GM20000 (cell line): ENCODE data around the gene ESR1.

ENCODE experiments used
- DNase-seq: peaks from one replicate; pipeline ENCODE4 v3.0.0; 2012; ENCODE audit warnings: low spot score
- TF ChIP-seq, protein P1 (sequence below): IDR thresholded peaks from 2 replicates; pipeline ENCODE4 v1.5.1; 2012; ENCODE audit warnings: mild to moderate bottlenecking, control low read depth; ENCODE audit errors: extremely low read depth, missing control alignments

Gene ESR1

DNA sequence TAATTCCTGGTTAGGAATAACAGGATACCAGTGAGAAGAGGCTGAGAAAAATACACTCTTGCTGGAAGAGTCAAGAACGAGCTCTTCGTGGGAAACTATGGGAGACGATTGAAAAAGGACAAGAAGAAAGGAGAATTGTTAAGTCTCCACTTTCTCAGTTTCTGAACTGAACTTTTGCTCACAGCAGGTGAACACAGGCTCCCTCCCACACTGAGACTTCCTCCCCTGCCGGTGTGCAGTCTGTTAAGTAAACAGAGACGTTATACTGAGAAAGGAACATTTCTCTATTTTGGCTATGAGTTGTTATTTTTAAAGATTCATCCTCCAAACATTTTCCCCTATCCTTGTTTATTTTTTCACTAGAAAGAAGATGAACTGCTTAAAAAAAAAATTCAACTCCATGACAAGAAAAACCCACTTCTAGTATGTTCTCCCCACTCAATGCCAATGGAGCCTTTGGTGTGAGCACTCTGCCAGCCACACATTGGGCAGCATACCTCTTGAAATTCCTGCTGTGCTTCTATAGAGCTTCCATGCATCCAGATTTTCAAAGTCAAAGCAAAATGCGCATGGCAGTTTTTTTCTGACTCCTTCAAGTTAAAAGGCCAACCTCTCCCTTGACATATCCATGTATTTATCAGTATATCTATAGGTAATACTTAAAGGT is 250.5 kb downstream of the ESR1 start:
- DNase-seq = peak; percentile 12
- TF ChIP-seq, protein P1, sequence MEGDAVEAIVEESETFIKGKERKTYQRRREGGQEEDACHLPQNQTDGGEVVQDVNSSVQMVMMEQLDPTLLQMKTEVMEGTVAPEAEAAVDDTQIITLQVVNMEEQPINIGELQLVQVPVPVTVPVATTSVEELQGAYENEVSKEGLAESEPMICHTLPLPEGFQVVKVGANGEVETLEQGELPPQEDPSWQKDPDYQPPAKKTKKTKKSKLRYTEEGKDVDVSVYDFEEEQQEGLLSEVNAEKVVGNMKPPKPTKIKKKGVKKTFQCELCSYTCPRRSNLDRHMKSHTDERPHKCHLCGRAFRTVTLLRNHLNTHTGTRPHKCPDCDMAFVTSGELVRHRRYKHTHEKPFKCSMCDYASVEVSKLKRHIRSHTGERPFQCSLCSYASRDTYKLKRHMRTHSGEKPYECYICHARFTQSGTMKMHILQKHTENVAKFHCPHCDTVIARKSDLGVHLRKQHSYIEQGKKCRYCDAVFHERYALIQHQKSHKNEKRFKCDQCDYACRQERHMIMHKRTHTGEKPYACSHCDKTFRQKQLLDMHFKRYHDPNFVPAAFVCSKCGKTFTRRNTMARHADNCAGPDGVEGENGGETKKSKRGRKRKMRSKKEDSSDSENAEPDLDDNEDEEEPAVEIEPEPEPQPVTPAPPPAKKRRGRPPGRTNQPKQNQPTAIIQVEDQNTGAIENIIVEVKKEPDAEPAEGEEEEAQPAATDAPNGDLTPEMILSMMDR = no peak

DNA sequence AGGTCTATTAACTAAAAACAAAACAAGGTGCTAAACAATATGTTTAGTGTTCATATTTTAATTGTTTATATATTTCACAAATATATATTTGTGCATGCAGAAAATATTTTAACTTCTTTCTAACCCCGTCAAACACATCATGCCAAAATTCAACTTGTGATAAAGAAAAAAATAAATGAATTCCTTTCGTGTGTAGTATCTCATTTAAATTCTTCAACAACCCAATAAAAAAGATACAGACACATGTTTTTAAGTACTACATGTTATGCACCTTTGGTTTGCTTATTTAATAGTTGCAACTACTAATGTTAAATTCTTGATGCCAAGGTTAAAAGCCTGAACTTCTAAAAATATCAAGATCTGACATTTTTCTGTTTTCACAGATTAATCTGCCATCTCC is 252.4 kb downstream of the ESR1 start:
- no peak for DNase-seq

GRCh38 chr6:152062476-152062875 is 255.0 kb downstream of the ESR1 start:
- DNase-seq = no peak
- TF ChIP-seq, protein P1 = no peak

More for the DNA sequence above, 252.4 kb downstream of the ESR1 start:
- TF ChIP-seq, protein P1 = no peak

DNA sequence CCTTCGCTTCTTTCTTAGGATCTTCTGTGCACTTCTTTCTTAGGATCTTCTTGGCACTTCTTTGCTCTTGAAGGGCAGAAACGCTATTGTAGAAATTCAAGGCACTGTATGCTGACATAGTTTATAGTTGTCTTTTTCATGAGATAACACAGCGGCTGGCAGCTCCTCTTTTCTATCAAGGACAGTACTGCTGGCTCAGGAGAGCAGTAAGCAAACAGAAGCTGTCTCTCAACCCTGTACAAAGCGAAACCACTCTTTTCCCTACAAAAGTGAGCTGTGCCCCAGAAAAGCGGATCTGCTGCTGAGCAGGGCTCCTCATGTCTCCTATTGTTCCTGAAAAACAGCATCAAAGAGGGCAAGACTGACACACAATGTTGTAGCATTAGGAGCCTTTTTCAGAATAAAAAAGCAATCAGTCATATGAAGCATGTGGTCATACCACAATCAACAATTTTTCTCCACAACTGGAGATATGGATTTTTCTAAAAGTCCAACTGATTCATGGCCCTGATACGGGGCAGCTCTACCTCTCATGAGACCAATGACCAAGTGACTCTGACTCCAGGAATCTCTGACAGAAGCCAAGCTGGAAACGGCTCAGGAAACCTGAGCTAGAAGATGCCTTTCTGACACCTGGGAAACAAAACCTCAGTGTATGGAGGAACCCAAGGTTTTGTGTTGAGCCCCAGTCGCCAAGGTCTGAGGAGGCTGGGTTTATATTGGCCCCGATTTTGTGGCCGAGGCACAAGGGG is 255.9 kb downstream of the ESR1 start:
- DNase-seq = no peak
- TF ChIP-seq, protein P1 = no peak

DNA sequence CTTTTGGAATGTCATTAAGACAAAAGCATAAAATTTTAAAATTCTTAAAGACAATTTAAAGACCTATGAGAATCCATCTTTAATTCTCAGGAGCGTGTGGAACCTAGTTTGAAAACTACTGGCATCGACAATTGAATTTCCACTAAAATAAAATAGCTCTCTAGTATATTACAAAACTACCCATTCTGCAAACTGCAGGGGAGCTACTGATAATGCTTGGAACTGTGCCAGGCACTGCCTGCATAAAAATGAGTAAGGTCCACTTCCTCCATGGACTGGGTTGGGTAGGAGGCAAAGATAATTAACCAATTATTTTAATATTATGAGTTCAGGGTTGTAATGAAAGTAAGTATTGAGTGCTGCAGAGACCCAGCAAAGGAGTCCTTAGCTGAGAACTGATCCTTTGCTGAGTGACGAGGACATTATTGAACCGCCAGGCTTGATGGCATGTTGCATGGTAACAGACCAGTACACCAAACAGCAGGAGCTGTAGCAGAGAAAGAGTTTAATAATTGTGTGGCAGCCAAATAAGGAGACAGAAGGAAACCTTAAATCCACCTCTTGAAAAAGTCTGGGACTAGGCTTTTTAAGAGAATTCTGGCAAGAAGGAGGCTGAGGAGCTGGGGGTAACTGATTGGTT is 261.3 kb downstream of the ESR1 start:
- DNase-seq = no peak
- TF ChIP-seq, protein P1 = no peak

- no peak for DNase-seq
Measured at GRCh38 chr6:152070556-152070955, 263.1 kb downstream of the ESR1 start.

GRCh38 chr6:152071318-152071717 is 263.8 kb downstream of the ESR1 start:
- TF ChIP-seq, protein P1 = no peak
- DNase-seq = no peak

More at GRCh38 chr6:152070556-152070955, 263.1 kb downstream of the ESR1 start:
- TF ChIP-seq, protein P1 = no peak
